NCI-H2196 (cell line): ENCODE results near the gene SDHAF3.
"Not testable (repeated sequence)": the region's sequence is repeated elsewhere in the genome, so short reads cannot be mapped to it uniquely, and the experiment has no call there.

Experiments used
- DNase-seq: peaks from one replicate; lab custom pipeline; 2025; ENCODE audit not compliant: unreplicated experiment; lab: John Stamatoyannopoulos, UW

The SDHAF3 gene

GRCh38 chr7:97117372-97118188 is at the start of gene SDHAF3:
TSS of gene SDHAF3 (plus strand) at chr7:97117698. CDS start at chr7:97117724, 26 bp downstream.
- peak; percentile 98 for DNase-seq

- DNase-seq: not testable (repeated sequence)
These were observed 45.5 kb upstream of the SDHAF3 start for GRCh38 chr7:97072025-97072424.

- DNase-seq: no peak
These were observed 41.6 kb upstream of the SDHAF3 start for GRCh38 chr7:97075928-97076327.

GRCh38 chr7:97078023-97078969 is 39.2 kb upstream of the SDHAF3 start:
- no peak for DNase-seq

GRCh38 chr7:97079300-97079699 is 38.2 kb upstream of the SDHAF3 start:
- DNase-seq: no peak

GRCh38 chr7:97081521-97082300 is 35.8 kb upstream of the SDHAF3 start:
- no peak for DNase-seq

- DNase-seq: no peak
These were observed 29.1 kb upstream of the SDHAF3 start for GRCh38 chr7:97088364-97088763.

GRCh38 chr7:97089771-97090170 is 27.7 kb upstream of the SDHAF3 start:
- DNase-seq: no peak

- no peak for DNase-seq
These were observed 26.6 kb upstream of the SDHAF3 start for GRCh38 chr7:97090761-97091353.

- no peak for DNase-seq
These were observed 23.1 kb upstream of the SDHAF3 start for GRCh38 chr7:97094284-97094930.

- DNase-seq: no peak
These were observed 21.5 kb upstream of the SDHAF3 start for GRCh38 chr7:97096037-97096436.

- DNase-seq: no peak
These were observed 20.8 kb upstream of the SDHAF3 start for GRCh38 chr7:97096661-97097060.

- peak; percentile 78 for DNase-seq
These were observed 12.7 kb upstream of the SDHAF3 start for GRCh38 chr7:97104719-97105238.

- no peak for DNase-seq
These were observed 10.2 kb upstream of the SDHAF3 start for GRCh38 chr7:97107192-97107800.

GRCh38 chr7:97116308-97116707 is 1.2 kb upstream of the SDHAF3 start:
- DNase-seq: no peak

GRCh38 chr7:97117035-97117371 is 495 bp upstream of the SDHAF3 start:
- DNase-seq: no peak

GRCh38 chr7:97118306-97118917 is 914 bp downstream of the SDHAF3 start:
- no peak for DNase-seq

- DNase-seq: no peak
These were observed 2.2 kb downstream of the SDHAF3 start for GRCh38 chr7:97119747-97120146.
